SHP77 (cell line): ENCODE data around the gene SGPP2.
"Not testable (repeated sequence)": the region's sequence is repeated elsewhere in the genome, so short reads cannot be mapped to it uniquely, and the experiment has no call there.

Experiments
- DNase-seq, 2 experiments: peaks; one replicate each; lab custom pipeline; 2025; lab: John Stamatoyannopoulos, UW

SGPP2 gene, protein sequence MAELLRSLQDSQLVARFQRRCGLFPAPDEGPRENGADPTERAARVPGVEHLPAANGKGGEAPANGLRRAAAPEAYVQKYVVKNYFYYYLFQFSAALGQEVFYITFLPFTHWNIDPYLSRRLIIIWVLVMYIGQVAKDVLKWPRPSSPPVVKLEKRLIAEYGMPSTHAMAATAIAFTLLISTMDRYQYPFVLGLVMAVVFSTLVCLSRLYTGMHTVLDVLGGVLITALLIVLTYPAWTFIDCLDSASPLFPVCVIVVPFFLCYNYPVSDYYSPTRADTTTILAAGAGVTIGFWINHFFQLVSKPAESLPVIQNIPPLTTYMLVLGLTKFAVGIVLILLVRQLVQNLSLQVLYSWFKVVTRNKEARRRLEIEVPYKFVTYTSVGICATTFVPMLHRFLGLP

DNA sequence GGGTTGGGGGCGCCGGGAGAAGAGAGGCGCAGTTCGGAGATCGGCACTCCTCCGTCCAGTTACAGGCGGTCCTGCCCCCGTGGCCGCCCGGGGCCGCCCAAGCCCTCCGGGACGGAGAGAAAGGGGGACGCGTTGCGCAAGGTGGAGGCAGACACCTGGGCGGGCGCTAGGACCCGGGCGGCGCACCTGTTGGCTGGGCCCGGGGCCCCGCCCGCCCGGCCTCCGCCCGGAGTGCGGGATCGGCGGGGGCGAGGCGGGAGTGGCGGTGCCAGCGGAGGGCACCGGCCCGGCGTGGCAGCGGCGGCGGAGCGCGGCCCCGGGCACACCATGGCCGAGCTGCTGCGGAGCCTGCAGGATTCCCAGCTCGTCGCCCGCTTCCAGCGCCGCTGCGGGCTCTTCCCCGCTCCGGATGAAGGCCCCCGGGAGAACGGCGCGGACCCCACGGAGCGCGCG lies at the start of gene SGPP2:
TSS of gene SGPP2 (plus strand) at position 268 of the 453 bp plus-strand sequence. CDS start at position 328, 60 bp downstream.
- no peak for DNase-seq

DNA sequence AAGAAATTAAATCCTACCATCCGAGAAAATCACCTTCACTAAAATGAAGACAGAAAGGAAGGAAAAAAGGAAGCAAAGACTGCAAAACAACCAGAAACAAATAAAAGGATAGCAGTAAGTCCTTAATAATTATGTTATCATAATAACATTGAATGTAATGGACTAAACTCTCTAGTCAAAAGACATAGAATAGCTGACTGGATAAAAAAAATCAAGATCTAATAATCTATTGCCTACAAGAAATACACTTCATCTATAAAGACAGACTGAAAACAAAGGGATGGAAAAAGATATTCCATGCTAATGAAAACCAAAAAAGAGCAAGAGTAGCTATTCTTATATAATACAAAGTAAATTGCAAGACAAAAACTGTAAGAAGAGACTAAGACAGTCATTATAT lies 48.5 kb upstream of the SGPP2 start:
- DNase-seq = no peak

DNA sequence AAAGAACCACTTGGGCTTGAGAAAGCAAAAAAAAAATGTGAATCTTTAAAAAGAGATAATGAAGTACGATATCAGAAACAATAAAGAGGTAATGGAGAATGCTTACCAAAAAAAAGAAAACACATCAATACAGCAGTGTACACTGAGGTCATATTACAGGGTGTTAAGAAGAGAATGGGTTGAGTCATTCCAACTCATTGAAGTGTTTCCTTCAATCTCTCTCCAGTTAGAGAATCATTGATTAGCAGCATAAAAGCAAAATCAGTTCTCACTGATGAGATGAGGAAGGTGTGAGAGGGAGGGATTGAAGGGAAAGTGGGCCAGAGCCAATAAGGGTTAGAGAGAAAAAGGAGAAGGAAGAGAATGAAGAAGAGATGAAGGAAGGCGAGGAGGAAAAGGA lies 43.9 kb upstream of the SGPP2 start:
- DNase-seq = no peak

DNA sequence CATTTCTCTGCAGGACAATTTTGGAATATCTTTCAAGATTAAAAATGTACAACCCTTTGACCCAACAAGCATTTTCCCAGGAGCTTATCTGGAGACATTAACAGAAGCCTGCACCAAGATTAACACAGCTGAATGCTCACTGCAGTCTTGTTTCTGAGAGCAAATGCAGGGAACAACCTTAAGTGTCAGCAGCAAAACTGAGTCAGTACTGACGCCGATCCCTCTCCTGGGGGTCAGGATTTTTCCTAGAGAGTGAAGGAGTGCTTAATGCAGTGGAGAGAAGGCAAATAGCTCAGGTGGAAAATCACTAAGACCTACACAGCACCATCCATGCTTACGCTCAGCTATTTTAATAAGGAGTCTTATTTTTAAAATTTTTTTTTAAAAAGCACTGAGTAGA lies 42.8 kb upstream of the SGPP2 start:
- no peak for DNase-seq

DNA sequence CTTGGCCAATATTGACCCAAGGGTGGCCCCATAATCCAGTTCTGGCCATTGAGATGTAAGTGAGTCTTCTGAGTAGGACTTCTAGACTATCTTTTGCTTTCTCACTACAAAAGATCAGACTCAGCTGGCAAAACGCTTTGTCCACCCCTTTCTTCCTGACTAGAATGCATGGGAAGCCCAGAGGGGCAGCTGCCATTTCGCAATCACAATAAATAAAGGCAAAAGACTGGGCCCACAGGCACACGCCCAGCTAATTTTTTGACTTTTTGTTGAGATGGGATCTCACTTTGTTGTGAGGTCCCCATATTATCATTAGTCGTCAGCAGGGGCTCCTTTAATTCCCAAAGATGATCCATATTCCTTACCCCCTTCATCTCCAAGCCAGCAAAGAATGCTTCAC lies 41.1 kb upstream of the SGPP2 start:
- no peak for DNase-seq

DNA sequence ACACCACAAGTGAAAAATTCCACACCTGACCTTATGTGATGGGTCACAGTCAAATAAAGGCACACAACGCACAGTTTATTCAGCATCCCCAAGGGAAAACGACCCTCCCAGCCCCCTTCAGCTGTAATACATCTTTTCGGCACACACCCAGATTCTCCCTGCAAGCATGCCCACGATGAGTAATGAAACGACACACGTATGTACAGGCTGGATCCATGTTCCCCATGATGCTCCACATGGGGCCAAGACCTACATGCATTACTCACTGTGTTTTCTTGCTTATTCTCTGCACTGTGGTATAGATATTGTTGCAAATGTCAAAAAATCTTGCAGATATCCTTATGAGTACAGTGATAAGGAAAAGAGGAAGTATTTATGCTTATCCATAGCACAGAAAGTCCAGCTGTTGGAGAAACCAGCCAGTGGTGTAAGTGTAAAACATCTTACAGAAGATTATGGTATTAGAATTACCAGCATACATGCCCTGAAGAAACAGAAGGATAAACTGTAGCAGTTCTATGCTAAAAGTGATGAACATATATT lies 32.5 kb upstream of the SGPP2 start:
- no peak for DNase-seq

DNA sequence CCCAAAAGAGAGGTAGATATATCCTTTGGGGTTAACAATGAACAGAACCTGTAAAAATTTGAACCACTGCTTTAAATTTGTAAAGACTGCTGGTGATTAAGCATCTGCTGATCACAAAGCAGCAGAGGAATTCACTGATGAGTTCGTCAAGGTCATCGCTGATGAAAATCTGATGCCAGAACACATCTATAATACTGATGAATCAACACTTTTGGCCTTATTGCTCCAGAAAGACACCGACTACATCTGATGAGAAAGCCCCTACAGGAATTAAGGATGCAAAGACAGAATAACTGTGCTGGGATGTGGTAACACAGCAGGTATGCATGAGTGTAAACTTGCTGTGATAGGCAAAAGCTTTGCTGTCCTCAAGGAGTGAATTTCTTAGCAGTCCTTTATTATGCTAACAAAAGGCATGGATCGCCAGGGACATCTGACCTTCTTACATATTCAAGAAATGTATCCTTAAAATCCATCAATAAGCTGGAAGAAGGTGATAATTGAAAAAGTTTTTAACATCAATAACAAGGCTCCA lies 30.5 kb upstream of the SGPP2 start:
- DNase-seq = no peak

DNA sequence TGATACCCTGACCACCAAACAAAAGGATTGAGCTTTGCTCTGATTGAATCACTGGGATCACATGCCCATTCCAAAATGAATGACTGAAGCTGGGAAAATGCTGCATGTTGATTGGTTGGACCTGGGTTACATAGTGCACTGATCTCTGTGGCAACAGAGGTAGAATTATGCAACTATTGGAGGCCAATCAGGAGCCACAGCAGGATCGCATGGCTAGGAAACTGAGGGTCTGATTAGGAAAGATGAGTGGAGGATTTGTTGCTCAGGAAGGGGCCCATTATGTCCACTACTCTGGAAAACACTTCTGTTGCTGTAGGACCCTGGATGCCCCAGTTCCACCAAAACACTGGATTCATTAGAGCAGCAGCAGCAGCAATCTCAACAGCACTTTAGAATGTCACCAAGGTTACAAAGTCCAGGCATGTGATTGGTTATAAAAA lies 25.9 kb upstream of the SGPP2 start:
- no peak for DNase-seq

DNA sequence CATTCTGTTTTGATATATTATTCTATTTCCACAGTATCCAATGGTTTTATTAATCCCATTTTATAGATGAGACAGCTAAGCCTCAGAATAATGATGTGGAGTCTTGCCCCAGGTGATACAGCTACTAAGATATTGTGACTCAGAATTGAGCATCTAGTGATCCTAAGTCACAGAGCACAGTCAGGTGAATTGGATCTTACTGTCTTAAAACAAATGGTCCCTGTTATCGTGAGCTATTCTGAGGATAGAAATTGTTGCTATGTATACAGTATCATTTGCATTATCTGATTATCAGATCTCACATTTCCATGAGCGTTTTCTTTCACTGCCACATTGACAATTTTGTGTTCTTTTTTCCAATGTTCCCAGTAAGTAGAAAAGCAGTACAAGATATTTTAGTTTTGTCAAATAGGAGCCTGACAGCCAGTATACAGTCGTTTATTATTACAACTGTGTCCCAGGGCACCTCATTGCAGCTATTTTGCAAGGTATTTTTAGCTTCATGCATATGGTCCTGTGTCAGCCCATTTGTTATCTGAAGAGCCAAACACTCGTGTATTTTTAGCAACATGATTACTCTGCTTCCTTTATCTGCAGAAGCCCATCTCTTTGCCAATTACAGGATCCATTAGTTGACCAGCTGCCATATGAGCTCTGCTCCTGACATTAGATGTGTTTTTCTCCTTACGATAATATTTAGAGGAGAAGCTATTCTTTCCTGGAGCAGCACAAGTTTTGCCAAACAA lies 25.1 kb upstream of the SGPP2 start:
- DNase-seq = peak; percentile 62 to 67

DNA sequence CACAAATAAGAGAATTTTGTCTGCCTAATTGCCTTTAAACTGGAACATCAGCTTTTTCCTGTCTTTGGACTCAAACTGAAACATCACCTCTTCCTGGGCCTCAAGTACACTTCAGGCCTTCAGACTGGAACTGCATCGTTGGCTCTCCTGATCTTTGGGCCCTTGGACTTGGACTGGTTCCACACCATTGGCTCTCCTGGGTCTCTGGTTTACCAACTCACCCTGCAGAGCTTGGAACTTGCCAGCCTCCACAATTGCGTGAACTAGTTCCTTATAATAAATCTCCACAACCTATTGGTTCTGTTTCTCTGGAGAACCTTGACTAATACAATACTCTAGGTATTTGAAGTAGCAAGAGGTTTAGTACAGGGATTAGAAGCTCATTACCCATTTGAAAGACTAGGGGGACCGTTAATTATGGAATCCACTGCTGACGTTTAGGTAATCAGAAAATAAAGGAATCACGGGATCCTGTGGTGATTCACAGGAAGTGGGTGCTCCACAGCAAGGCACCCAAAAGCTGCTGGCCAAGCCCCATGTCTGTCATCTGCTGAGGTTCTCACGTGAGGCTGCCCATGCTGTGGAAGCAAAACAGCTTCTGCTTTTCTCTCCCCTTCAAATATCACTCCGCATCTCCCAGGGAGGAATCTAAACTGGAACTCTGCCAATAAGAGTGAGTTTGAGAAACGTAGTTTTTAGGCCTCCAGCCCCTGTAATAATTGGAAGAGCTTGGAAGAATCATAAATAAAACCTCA lies 20.0 kb upstream of the SGPP2 start:
- no peak for DNase-seq

DNA sequence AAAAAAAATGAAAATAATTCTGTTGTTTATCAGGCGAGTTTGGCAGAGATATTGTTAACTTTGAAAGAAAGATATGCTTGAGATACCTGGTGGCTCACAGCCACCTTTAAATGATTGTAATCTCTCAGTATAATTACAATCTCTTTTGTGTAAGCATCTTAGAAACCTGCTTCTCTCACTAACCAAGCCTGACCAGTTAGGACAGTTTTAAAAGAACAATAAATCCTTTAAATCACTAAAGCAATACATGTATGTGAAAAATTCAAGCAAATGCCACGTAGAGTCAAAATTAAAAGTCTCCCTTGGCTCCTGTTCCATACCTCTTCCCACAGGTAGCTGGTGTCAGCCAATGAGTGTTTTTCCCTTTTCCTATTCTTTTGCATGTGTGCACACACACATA lies 15.7 kb upstream of the SGPP2 start:
- DNase-seq = no peak

DNA sequence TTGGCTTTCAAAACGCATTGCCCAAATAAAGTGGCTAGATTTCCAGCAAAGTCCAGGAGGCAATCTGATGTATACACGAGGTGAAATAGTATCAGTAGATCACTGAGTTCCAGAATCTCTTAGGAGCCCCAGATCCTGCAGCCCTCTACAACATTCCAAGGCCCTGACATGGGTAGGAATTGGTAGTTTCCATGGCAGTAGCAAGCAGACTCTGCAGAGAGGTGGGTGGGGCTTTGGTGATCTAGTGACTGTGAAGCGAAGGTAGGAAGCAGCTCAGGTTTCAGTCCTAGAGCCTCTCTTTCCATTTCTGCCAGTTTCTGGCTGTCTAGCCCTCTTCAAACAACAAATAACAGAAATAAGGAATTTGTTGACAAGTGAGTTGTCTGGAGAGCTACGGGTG lies 13.8 kb upstream of the SGPP2 start:
- no peak for DNase-seq

DNA sequence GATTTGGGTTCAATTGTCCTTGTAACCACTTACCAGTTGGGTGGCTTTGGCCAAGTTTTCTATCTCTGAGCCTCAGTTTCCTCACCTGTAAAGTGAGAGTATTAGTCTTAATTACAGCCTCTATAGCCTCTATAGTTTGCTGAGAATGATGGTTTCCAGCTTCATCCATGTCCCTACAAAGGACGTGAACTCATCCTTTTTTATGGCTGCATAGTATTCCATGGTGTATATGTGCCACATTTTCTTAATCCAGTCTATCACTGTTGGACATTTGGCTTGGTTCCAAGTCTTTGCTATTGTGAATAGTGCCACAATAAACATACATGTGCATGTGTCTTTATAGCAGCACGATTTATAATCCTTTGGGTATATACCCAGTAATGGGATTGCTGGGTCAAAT lies 12.0 kb upstream of the SGPP2 start:
- not testable (repeated sequence) for DNase-seq

DNA sequence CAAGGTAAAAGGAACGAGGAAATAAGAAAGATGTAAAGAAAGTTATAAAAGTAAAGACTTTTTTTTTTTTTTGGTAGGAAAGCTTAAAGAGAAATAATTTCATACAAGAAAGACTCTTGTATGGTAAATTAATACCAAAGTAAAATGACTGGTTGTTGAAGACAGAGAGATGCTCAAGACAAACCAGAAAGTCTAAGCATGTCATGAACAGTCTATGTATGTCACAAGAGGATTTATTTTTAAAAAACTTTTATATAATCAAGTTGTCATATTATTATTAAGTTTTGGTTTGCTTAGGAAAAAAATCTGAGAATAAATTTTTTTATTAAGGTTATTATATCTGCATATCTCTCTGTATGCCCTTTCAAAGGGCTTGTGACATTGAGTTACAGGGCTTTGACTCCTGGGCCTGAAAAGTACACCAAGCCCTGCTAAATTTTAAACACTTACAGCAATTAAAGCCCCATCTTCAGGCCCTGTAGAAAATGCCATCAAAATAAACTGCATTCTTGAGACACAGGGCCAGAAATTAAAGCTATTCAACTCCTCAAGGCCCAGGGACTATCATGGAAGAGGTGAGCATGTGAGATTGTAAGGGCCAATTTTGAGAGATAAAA lies 10.9 kb upstream of the SGPP2 start:
- no peak for DNase-seq

DNA sequence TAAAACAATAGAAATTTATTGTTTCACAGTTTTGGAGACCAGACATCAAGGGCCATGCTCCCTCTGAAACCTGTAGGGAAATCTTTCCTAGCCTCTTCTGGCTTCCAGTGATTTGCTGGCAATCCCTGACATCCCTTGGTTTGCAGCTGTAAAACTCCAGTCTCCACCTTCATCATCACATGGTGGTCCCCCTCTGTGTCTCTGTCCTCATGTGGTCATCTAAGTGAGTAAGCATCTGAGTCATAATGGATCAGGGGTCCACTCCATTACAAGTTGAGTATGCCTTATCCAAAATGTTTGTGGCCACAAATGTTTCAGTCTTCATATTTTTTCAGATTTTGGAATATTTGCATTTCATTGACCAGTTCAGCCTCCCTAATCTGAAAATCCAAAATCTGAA lies 5.6 kb upstream of the SGPP2 start:
- DNase-seq = no peak

DNA sequence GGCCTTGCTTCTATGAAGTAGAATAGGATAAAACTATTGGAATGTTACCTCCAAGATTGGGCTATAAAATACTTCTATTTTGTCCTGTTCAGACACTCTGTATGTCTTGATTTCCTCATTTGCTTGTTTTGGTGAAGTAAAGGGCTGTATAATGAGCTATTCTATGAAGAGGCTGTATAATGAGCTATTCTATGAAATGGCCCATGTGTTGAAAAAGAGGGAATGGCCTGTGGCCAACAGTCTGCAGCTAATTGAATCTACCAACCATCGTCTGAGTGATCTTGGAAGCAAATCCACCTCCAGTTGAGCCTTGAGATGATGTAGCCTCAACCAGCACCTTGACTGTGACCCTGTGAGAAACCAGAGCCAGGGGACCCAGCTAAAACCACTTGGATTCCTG lies 3.8 kb upstream of the SGPP2 start:
- DNase-seq = no peak

DNA sequence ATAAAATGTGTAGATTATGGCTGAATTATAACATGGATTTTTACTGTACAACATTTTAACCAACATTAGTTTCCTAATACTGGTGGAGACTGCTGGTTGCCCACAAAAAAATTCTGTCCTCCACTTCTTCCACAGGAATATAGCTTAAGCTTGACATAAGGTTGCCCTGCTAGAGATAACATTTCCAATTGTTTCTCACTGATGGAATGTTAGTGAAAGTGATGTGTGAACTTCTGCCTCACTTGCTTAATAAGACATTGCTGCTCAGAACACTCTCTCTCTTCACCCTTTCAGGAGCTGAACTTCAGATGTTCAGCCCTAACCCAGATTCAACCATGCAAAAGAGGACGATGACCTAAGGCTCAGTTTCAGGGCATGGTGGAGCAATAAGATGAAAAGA lies 2.7 kb upstream of the SGPP2 start:
- DNase-seq = no peak

DNA sequence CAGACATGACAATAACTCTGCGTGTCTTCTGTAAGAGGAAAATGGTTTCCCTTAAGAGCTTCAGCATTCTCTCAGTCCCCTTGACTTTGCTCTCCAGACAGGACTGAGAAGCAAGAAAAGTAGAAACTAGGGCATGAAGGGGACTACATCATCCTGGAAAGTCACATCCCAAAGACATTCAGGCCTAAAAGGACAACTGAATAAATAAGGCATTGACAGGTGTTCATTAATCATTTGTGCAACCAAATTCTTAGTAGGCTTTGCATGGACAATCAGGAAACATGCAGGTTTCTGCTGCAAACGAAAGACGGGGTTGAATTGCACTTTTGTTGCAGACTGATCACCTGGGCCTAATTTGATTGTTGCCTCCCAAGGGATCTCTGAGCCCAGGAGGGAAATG lies 1.2 kb upstream of the SGPP2 start:
- no peak for DNase-seq

DNA sequence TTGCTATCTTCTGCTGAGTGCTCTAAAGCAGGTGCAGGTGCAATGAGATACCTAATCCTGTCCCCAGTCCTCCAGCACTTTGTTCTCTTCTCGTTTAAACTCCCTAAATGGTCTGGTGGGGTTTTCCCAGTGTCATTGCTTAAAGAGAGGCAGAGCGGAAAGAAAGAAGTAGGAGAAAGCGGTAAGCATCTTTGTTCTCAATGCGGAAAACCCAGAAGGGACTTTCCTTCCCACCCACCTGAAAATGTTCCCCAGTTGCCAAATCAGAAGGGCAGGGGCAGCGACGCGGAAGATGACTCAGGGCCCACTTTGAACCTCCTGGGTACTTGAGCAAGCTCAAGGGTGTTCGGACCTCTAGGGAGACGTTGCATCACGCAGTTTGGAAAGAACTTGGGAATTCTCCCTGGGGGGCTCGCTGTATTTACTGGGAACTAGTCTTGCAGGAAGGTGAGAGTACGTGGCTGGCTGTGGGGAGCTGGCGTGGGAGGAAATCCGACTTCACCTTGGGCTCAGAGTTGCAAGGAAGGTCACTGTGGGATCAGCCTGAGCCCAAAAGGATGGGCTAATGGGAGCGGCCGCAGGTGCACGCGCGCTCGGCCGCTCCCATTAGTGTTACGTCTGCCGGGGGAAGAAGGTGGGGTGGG lies 589 bp upstream of the SGPP2 start:
- DNase-seq = no peak

DNA sequence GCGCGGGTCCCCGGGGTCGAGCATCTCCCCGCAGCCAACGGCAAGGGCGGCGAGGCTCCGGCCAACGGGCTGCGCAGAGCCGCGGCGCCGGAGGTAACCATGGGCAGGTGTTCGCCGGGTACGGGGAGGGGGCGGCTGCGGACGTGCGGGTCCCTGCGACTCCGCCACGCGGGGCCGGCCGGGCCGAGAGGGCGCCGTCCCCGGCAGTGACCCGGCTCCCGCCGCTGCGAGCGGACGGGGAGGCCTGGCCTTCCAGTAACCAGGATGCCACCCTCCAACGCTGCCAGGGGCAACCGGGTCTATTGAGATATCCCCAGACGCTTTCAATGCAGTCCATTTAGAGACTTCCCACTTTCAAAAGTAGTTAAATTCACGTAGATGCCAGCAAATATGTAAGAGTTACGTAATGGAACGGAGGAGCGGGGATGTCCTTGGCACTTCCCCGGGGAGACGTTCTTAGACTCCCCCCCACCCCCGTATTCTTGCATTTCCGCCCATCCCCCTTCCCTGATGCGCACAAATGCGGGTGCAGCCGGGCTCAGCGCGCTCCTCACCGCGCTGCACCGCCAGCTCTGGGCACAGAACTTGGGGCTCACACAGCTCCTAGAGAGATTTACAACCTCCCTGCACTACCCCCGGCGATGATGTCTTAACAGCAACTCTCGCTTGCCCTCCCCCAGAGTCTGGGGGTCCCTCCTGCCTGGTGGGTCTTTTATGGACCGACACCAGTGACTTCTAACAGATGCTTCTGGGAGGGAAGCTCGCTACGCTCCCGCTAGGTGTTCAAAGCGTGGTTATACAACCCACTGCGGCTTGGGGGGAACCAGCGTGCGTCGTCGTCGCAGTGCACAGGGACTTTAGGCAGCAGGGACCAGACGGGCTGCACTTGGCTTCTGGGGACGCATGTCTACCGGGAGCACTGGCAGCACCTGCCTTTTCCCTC lies 657 bp downstream of the SGPP2 start:
- DNase-seq = no peak
